Coronary artery (tissue), 2 donors: Measurements from ENCODE around the gene CDH4.

Source experiments
- DNase-seq: peaks from one replicate; pipeline ENCODE4 v3.0.0-alpha.2; 2017; ENCODE audit warnings: low spot score
- H3K27ac ChIP-seq, 2 donors: fragments of 200-600 bp; sonication (generic); one replicate each; pipeline ENCODE4 v1.5.1; 2016 to 2019
- H3K4me3 ChIP-seq: fragments of 200-600 bp; sonication (generic); 2 replicates; pipeline ENCODE4 v1.5.1; 2016; ENCODE audit warnings: mild to moderate bottlenecking, moderate library complexity
- CTCF ChIP-seq: fragments of 200-600 bp; sonication (generic); IDR thresholded peaks from one replicate; pipeline ENCODE4 v1.5.1; 2019; ENCODE audit warnings: antibody characterized with exemption

The CDH4 gene

GRCh38 chr20:61878478-61879302 is 626.6 kb downstream of the CDH4 start:
- DNase-seq, result no peak
- H3K27ac ChIP-seq, result no peak overlapping the region
- TF ChIP-seq CTCF, result no peak
- H3K4me3 ChIP-seq, result no peak overlapping the region

DNA sequence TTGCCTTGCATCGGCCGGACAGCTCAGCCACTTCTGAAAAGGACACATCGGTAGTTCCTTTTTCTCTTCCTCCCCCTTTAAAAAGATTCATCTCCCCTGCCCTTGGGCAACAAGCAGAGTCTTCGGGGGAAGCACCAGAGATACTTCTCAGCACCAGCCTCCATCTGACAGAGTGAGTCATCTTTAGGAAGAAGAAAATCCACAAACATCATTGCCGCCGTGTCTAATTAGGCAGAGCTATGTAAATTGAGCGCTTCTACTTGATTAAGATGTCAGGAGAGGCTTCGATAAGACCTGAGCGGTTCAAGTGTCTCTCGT is 627.2 kb downstream of the CDH4 start:
- DNase-seq, result no peak
- Histone ChIP-seq H3K27ac (no peak overlapping the region), H3K4me3 (no peak overlapping the region)
- no peak for TF ChIP-seq CTCF

GRCh38 chr20:61879694-61880093 is 627.6 kb downstream of the CDH4 start:
- no peak overlapping the region for H3K4me3 ChIP-seq
- no peak for TF ChIP-seq CTCF
- H3K27ac ChIP-seq, result no peak overlapping the region
- no peak for DNase-seq

- no peak overlapping the region for H3K4me3 ChIP-seq
- no peak for TF ChIP-seq CTCF
- no peak overlapping the region for H3K27ac ChIP-seq
- DNase-seq, result no peak
Measured at GRCh38 chr20:61880706-61881105, 628.6 kb downstream of the CDH4 start.

- DNase-seq, result no peak
- Histone ChIP-seq H3K27ac (no peak overlapping the region), H3K4me3 (no peak overlapping the region)
- no peak for TF ChIP-seq CTCF
Measured at GRCh38 chr20:61881416-61881815, 629.4 kb downstream of the CDH4 start.

GRCh38 chr20:61881861-61882260 is 629.8 kb downstream of the CDH4 start:
- no peak for DNase-seq
- H3K27ac ChIP-seq, result no peak overlapping the region
- H3K4me3 ChIP-seq, result no peak overlapping the region
- no peak for TF ChIP-seq CTCF
